ENCODE results near the gene FARSA.

DNA sequence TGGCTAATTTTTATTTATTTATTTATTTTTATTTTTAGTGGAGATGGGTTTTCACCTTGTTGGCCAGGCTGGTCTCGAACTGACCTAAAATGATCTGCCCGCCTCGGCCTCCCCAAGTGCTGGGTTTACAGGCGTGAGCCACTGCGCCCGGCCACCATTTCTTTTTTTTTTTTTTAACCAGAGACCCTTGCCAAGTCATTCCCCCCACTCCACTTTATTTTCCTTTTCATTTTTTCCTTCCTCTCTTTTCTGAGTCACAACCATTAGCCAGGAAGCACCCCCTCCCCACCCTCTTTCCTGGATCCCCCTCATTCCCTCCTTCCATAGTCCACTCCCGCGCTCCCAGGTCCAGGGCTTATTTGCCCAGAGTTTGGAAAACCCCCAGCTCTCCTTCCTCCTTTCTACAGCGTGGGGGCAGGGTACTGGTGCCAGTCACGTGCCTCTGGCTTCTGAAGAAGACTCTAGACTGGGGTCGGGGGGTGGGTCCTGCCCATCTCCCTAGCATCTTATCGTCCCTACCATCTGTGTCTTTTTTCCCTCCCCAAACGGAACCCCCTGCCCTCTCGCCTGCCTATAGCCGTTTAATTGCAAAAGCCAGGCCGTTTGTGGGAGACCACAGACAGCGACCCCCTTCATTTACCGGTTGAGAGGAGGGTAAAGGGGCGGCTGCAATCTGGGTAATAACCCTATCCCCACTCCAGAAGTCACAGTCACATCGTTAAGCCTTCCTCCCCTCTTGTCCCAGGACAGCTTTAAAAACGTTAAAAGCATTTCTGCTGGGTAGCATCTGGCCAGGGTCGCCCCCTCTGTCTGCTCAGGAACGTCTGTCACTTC is 3.8 kb upstream of the FARSA start:
- TF ChIP-seq SNAI2 (CRISPR knock-in tag; IDR thresholded peaks at IDR 0.05) (no peak), ZC3H10 (CRISPR knock-in tag; IDR thresholded peaks at IDR 0.05) (no peak), ZNF8 (CRISPR knock-in tag; IDR thresholded peaks at IDR 0.05) (no peak), GLIS3 (CRISPR knock-in tag; IDR thresholded peaks at IDR 0.05) (no peak)
- TF ChIP-seq, protein P1, sequence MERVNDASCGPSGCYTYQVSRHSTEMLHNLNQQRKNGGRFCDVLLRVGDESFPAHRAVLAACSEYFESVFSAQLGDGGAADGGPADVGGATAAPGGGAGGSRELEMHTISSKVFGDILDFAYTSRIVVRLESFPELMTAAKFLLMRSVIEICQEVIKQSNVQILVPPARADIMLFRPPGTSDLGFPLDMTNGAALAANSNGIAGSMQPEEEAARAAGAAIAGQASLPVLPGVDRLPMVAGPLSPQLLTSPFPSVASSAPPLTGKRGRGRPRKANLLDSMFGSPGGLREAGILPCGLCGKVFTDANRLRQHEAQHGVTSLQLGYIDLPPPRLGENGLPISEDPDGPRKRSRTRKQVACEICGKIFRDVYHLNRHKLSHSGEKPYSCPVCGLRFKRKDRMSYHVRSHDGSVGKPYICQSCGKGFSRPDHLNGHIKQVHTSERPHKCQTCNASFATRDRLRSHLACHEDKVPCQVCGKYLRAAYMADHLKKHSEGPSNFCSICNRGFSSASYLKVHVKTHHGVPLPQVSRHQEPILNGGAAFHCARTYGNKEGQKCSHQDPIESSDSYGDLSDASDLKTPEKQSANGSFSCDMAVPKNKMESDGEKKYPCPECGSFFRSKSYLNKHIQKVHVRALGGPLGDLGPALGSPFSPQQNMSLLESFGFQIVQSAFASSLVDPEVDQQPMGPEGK (CRISPR knock-in tag; IDR thresholded peaks at IDR 0.05; ENCODE audit: borderline replicate concordance) = no peak
- TF ChIP-seq, protein P2, sequence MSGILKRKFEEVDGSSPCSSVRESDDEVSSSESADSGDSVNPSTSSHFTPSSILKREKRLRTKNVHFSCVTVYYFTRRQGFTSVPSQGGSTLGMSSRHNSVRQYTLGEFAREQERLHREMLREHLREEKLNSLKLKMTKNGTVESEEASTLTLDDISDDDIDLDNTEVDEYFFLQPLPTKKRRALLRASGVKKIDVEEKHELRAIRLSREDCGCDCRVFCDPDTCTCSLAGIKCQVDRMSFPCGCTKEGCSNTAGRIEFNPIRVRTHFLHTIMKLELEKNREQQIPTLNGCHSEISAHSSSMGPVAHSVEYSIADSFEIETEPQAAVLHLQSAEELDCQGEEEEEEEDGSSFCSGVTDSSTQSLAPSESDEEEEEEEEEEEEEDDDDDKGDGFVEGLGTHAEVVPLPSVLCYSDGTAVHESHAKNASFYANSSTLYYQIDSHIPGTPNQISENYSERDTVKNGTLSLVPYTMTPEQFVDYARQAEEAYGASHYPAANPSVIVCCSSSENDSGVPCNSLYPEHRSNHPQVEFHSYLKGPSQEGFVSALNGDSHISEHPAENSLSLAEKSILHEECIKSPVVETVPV (CRISPR knock-in tag; IDR thresholded peaks at IDR 0.05) = no peak

Measured in SK-N-SH treated with all-trans-retinoic acid at 6 μM for 48 hours (cell line).